Natural killer cell (primary cell): Measurements from ENCODE around the gene ANKRD44. TPM values are rescaled to one million over a fixed set of nuclear protein-coding genes. Genes with fewer than 3 reads are reported as not detected.
A peak's percentile ranks its signal among the peaks of the same experiment; 100 is the strongest.

ENCODE experiments used
- ATAC-seq, 3 donors: fragments of 150-1000 bp in 2 of 3; fragments of 200-7000 bp in 1 of 3; cut with Tn5 transposase; 1 replicate in 1 of 3; 2 replicates in 2 of 3; pipeline ENCODE4 v1.10.0; 2021; ENCODE audit warnings: mild to moderate bottlenecking in 2 of 3, moderate library complexity in 2 of 3
- DNase-seq, 2 donors: peaks; one replicate each; pipeline versions ENCODE4 v3.0.0 to v3.0.0-alpha.2; 2013 to 2021; ENCODE audit warnings: mixed read lengths in 1 of 2
- H3K27ac ChIP-seq: one replicate; pipeline ENCODE4 v1.5.1; 2013; ENCODE audit warnings: mild to moderate bottlenecking, low read length
- H3K27me3 ChIP-seq: one replicate; pipeline ENCODE4 v1.6.1; 2013; ENCODE audit warnings: low read length; ENCODE audit not compliant: control insufficient read depth, insufficient read depth
- H3K36me3 ChIP-seq: one replicate; pipeline ENCODE4 v1.6.1; 2013; ENCODE audit warnings: low read length; ENCODE audit not compliant: control insufficient read depth, insufficient read depth
- H3K4me1 ChIP-seq: one replicate; pipeline ENCODE4 v1.6.1; 2013; ENCODE audit warnings: low read length; ENCODE audit not compliant: control insufficient read depth, insufficient read depth
- H3K4me3 ChIP-seq: one replicate; pipeline ENCODE4 v1.5.1; 2013; ENCODE audit warnings: low read length
- H3K9me3 ChIP-seq: one replicate; pipeline ENCODE4 v1.6.1; 2013; ENCODE audit warnings: low read length; ENCODE audit not compliant: control insufficient read depth, insufficient read depth
- H3K27ac Mint-ChIP-seq, 2 donors: one replicate each; pipeline ENCODE4 v1.8.0; 2022; ENCODE audit warnings: mild to moderate bottlenecking in 2 of 2, mixed read lengths in 2 of 2, moderate library complexity in 1 of 2
- H3K27me3 Mint-ChIP-seq, 2 donors: one replicate each; pipeline ENCODE4 v1.8.0; 2022; ENCODE audit warnings: low read depth in 2 of 2, mixed read lengths in 2 of 2
- H3K36me3 Mint-ChIP-seq: one replicate; pipeline ENCODE4 v1.8.0; 2022; ENCODE audit warnings: mixed read lengths
- H3K4me1 Mint-ChIP-seq, 2 donors: one replicate each; pipeline ENCODE4 v1.8.0; 2022; ENCODE audit warnings: mixed read lengths in 2 of 2
- H3K4me3 Mint-ChIP-seq: one replicate; pipeline ENCODE4 v1.8.0; 2022; ENCODE audit warnings: mild to moderate bottlenecking, moderate library complexity, mixed read lengths
- H3K9me3 Mint-ChIP-seq, 2 donors: one replicate each; pipeline ENCODE4 v1.8.0; 2022; ENCODE audit warnings: mixed read lengths in 2 of 2
- WGBS: methylation state at CpG from one replicate; pipeline ENCODE4 v1.1.7; 2013; ENCODE audit warnings: missing lambda C conversion rate; ENCODE audit not compliant: insufficient coverage; 5-methylcytosine and 5-hydroxymethylcytosine counted together
- intact Hi-C: fragments of 100-400 bp; cut with micrococcal nuclease; formaldehyde crosslinking; loops from one replicate; pipeline ENCODE4 v1.14.2; 2022
- total RNA-seq, 4 donors: library from RNA; stranded (reverse); fragments of 120-200 nt in 1 of 4; gene quantifications; one replicate each; pipeline versions ENCODE4 v1.2.3 to v1.2.4, GENCODE V29; 2013 to 2022
- TF ChIP-seq, protein P1 (sequence below): fragments of 200-600 bp; IDR thresholded peaks from one replicate; pipeline ENCODE4 v1.8.0; 2022; ENCODE audit warnings: antibody characterized with exemption

Gene ANKRD44
- total RNA-seq, 3 donors from 2014 or later (not counting 1 experiment from before 2014, with no cell fraction given), result 252 to 376 (median 311) TPM

DNA sequence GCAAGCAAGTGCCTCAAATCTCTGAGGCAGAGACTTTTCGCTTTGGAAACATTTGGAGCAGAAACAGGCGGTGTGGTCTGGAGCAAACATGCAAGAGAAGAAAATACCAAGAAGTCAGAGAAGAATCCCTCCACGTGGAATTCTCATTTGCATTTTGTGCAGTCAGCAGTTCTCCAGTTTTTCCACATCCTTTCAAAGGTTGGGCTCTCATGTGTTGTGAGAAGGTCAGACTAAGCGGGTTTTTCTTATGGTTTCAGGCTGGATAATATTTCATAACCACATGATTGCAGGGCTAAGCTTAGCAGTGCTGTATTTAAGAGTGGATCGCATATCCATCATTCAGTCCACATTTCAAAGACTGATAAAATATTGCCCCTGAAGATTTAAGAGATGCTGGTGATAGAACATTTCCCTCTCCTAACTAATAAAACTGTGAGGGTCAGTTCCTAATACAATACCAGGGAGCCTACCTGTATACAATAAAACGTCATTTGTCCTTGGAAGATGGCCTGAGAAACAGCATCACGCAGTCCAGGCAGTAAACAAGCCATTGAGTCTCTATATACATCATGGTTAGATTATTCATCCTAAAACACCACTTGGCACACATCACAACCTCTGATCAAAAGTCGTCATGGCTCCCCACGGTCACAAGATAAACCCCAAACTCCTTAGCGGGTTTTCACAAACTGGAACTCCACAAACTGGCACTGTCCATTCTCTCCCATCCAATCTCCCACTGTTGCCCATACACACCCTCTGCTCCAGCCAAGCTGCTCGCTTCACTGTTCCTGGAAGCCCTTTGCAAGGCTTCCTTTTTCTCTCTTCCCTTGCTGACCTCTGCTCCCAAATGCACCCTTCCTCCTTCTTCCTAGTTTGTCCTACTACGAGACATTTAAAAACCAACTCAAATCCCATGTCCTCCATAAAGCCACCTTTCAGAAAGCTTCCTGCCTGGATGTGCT lies 31.5 kb downstream of the ANKRD44 start:
- peak overlapping the region; percentile 29 for H3K4me3 Mint-ChIP-seq
- intact Hi-C loops, result no loop called here
- H3K36me3 Mint-ChIP-seq, result no peaks in the 10 kb centered on the region
- WGBS, result 73% methylated on average over 10 of the region's 12 CpGs
- H3K9me3 ChIP-seq, result no peaks in the 10 kb centered on the region
- no peaks in the 10 kb centered on the region for H3K27me3 Mint-ChIP-seq
- peak overlapping the region; percentile 34 for H3K27ac ChIP-seq
- TF ChIP-seq, protein P1, sequence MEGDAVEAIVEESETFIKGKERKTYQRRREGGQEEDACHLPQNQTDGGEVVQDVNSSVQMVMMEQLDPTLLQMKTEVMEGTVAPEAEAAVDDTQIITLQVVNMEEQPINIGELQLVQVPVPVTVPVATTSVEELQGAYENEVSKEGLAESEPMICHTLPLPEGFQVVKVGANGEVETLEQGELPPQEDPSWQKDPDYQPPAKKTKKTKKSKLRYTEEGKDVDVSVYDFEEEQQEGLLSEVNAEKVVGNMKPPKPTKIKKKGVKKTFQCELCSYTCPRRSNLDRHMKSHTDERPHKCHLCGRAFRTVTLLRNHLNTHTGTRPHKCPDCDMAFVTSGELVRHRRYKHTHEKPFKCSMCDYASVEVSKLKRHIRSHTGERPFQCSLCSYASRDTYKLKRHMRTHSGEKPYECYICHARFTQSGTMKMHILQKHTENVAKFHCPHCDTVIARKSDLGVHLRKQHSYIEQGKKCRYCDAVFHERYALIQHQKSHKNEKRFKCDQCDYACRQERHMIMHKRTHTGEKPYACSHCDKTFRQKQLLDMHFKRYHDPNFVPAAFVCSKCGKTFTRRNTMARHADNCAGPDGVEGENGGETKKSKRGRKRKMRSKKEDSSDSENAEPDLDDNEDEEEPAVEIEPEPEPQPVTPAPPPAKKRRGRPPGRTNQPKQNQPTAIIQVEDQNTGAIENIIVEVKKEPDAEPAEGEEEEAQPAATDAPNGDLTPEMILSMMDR, result no peak
- no peak for ATAC-seq
- peaks cover 80 to 82% of the 10 kb centered on the region in 2 donors for H3K4me1 Mint-ChIP-seq
- no peaks in the 10 kb centered on the region for H3K36me3 ChIP-seq
- DNase-seq, result no peak
- no peaks in the 10 kb centered on the region for H3K9me3 Mint-ChIP-seq
- peaks cover 62% of the 10 kb centered on the region for H3K4me1 ChIP-seq
- H3K4me3 ChIP-seq, result no peak overlapping the region
- peak overlapping the region; percentile 66 to 77 for H3K27ac Mint-ChIP-seq
- no peaks in the 10 kb centered on the region for H3K27me3 ChIP-seq

DNA sequence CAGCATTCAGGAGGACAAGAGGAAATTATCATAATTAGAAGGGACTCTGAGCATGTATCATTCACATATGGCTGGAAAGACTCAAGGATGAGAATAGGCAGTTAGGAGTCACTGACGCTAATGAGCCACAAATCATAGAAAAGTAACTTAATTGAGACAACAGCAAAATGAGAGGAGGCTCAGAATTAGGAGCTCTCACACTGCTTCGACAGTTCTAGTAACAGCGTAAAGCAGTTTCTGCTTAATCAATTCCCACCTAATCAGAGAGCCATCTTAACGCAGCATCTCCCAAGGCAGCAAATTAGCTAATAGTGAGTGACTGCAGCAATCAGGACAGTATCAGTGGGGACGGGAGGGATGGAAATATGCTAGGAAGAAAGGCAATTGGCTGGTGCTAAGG lies 32.8 kb downstream of the ANKRD44 start:
- intact Hi-C loops, result no loop called here
- DNase-seq (no peak), ATAC-seq (no peak)
- H3K27ac ChIP-seq, result no peak overlapping the region
- H3K9me3 ChIP-seq, result no peaks in the 10 kb centered on the region
- WGBS, result 73% methylated on average over 5 of the region's 5 CpGs
- peak overlapping the region; percentile 66 to 77 for H3K27ac Mint-ChIP-seq
- no peak overlapping the region for H3K4me3 ChIP-seq
- H3K9me3 Mint-ChIP-seq, result no peaks in the 10 kb centered on the region
- no peaks in the 10 kb centered on the region for H3K36me3 Mint-ChIP-seq
- TF ChIP-seq, protein P1, result no peak
- peaks cover 67% of the 10 kb centered on the region for H3K4me1 ChIP-seq
- no peaks in the 10 kb centered on the region for H3K36me3 ChIP-seq
- H3K4me3 Mint-ChIP-seq, result no peak overlapping the region
- no peaks in the 10 kb centered on the region for H3K27me3 ChIP-seq
- peaks cover 80 to 82% of the 10 kb centered on the region in 2 donors for H3K4me1 Mint-ChIP-seq
- H3K27me3 Mint-ChIP-seq, result no peaks in the 10 kb centered on the region

- Histone ChIP-seq H3K9me3 (no peaks in the 10 kb centered on the region), H3K27ac (no peak overlapping the region), H3K36me3 (no peaks in the 10 kb centered on the region), H3K27me3 (no peaks in the 10 kb centered on the region), H3K4me1 (peaks cover 65% of the 10 kb centered on the region), H3K4me3 (no peak overlapping the region)
- DNase-seq, result no peak
- TF ChIP-seq, protein P1, result no peak
- intact Hi-C loops, result no loop called here
- no peak for ATAC-seq
- H3K36me3 Mint-ChIP-seq, result no peaks in the 10 kb centered on the region
- no CpG with 5 or more reads among the region's 2 CpGs for WGBS
- no peaks in the 10 kb centered on the region for H3K9me3 Mint-ChIP-seq
- peaks cover 78 to 79% of the 10 kb centered on the region in 2 donors for H3K4me1 Mint-ChIP-seq
- H3K27ac Mint-ChIP-seq, result peak overlapping the region in 1 of 2 donors; percentile 81
- no peak overlapping the region for H3K4me3 Mint-ChIP-seq
- H3K27me3 Mint-ChIP-seq, result no peaks in the 10 kb centered on the region
These were observed 34.4 kb downstream of the ANKRD44 start for GRCh38 chr2:197276156-197276555.
